HepG2 (cell line): ENCODE results near the gene SYS1.

Experiments used
- ELF1 ChIP-seq: sonication (generic); formaldehyde crosslinking; IDR thresholded peaks from 2 replicates; pipeline ENCODE4 v1.4.0; 2020; ENCODE audit warnings: missing genetic modification reagents
- RAD21 ChIP-seq: fragments of 450-650 bp; formaldehyde crosslinking; IDR thresholded peaks from 2 replicates; pipeline ENCODE4 v1.5.0; 2020; ENCODE audit warnings: mild to moderate bottlenecking
- TF ChIP-seq, protein P1 (sequence below): sonication (generic); formaldehyde crosslinking; IDR thresholded peaks from 2 replicates; pipeline ENCODE4 v1.5.1; 2020; ENCODE audit warnings: missing genetic modification reagents, mild to moderate bottlenecking, borderline replicate concordance

GRCh38 chr20:45407783-45408645 is 45.1 kb downstream of the SYS1 start, which contains the start of gene DBNDD2:
- TF ChIP-seq RAD21 (CRISPR knock-in tag): no peak
- TF ChIP-seq, protein P1, sequence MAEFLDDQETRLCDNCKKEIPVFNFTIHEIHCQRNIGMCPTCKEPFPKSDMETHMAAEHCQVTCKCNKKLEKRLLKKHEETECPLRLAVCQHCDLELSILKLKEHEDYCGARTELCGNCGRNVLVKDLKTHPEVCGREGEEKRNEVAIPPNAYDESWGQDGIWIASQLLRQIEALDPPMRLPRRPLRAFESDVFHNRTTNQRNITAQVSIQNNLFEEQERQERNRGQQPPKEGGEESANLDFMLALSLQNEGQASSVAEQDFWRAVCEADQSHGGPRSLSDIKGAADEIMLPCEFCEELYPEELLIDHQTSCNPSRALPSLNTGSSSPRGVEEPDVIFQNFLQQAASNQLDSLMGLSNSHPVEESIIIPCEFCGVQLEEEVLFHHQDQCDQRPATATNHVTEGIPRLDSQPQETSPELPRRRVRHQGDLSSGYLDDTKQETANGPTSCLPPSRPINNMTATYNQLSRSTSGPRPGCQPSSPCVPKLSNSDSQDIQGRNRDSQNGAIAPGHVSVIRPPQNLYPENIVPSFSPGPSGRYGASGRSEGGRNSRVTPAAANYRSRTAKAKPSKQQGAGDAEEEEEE (CRISPR knock-in tag): no peak
- no peak for TF ChIP-seq ELF1 (CRISPR knock-in tag)
